NCI-H460 (cell line): ENCODE measurements around the gene TLK2. TPM values are rescaled to one million over a fixed set of nuclear protein-coding genes. Genes with fewer than 3 reads are reported as not detected.
"Not testable (repeated sequence)": the region's sequence is repeated elsewhere in the genome, so short reads cannot be mapped to it uniquely, and the experiment has no call there.

Experiments
- DNase-seq: peaks from one replicate; pipeline ENCODE4 v3.0.0-alpha.2; 2016; ENCODE audit warnings: low read depth; ENCODE audit errors: extremely low read depth
- total RNA-seq: library from RNA; depleted of rRNA; stranded (reverse); fragments of >200 nt; shearing (Covaris generic); gene quantifications from 2 replicates; pipeline ENCODE4 v1.2.3, GENCODE V29; 2014

TLK2 gene
- total RNA-seq, 1 experiment from 2014 or later: 46.7 TPM

DNA sequence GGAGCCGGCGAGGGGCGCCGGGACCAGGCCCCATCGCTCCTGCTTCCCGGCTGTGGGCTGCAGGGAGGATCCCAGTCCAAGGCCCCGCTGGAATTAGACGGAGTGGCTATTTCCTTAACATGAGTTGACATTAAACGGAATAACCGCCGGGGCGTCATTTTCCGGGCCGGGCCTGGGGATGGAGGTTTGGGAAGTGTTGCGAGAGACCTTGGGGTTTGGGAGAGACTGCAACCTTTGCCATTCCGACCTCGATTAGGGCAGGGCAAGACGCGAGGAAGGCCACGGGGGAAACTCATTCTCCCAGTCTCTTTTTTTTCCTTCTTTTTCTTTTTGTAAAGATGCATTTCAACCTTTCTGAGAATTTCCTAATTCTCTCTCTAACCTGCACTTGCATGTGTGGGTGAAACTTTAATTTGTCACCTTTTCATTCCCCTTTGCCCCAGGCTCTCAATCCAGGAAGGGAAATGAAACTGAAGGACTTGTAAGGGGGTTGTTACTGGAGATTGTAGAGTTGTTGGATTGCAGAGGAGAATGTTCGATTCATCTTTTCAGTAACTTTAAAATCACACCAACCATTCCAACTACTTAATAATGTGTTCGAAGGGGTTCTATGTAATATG, 1.1 kb downstream of the TLK2 start:
- not testable (repeated sequence) for DNase-seq

DNA sequence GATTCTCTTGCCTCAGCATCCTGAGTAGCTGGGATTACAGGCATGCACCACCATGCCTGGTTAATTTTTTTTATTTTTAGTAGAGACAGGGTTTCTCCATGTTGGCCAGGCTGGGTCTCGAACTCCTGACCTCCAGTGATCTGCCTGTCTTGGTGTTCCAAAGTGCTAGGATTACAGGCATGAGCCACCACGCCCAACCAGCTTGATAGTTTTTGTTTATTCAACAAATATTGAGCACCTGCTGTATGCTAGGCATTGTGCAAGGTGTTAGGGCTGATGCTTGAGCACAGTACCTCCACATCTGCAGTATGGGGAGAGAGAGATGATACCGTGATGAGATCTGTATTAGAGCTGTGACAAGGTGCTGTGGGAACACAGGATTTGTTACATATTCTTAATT, 3.9 kb downstream of the TLK2 start:
- not testable (repeated sequence) for DNase-seq

DNA sequence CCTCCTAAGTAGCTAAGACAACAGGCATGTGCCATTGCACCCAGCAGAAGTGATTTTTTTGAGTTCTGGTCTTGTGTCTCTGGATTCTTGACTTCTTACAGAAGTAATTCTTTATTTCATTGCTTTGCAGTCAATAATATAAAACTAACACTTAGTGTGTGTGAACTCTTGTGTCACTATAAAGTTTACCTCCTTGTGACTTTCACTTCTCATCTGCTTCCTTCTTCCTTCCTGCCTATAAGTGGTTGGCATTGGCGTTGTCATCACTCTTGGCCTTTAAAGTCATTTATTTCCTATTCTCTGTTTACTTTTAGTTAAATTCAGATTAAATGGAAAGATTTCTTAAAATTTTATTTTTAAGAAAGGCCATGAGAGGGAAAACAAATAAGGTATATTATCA, 12.4 kb downstream of the TLK2 start:
- not testable (repeated sequence) for DNase-seq

DNA sequence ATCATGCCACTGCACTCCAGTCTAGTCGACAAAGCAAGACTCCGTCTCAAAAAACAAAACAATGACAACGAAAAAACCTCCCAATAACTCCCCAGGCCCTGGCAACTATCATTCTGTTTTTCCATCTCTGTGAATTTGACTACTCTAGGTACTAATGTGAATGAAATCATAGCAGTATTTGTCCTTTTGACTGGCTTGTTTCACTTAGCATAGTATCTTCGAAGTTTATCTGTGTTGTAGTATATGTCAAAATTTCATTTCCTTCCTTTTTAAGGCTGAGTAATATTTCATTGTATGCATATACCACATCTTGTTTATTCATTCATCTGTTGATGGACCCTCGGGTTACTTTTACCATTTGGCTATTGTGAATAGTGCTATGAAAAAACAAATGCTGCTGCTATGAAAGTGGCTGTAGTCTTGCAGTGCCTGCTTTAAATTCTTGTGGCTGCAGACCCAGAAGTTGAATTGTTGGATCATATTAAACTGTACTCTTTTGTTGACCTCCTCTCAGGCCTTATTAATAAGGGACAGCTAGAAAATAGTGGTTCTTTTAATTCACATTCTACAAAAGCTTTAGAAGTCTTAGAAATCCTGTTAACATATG, 14.5 kb downstream of the TLK2 start:
- not testable (repeated sequence) for DNase-seq

DNA sequence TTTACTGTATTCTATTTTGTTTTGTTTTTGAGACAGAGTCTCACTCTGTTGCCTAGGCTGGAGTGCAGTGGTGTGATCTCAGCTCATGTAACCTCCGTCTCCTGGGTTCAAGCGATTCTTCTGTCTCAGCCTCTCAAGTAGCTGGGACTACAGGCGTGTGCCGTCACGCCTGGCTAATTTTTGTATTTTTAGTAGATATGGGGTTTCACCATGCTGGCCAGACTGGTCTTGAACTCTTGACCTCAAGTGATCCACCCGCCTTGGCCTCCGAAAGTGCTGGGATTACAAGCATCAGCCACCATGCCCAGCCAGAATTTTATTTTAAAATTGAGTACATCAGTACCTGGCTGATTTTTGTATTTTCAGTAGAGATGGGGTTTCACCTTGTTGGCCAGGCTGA, 15.4 kb downstream of the TLK2 start:
- not testable (repeated sequence) for DNase-seq

DNA sequence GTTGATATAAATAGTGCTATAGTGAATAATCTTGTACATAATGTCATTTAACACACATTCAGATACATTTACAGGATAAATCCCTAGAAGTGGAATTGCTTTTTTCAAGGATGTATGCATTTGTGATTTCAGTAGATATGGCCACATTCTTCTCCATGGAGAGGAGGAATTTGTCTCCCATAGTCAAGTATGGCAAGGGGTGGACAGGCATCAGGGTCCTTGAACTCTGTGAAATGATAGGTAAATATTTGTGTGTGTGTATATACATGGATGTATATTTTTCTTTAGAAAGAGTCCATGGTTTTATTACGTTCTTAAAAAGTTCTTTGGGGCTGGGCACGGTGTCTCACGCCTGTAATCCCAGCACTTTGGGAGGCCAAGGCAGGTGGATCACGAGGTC, 17.7 kb downstream of the TLK2 start:
- DNase-seq: not testable (repeated sequence)

DNA sequence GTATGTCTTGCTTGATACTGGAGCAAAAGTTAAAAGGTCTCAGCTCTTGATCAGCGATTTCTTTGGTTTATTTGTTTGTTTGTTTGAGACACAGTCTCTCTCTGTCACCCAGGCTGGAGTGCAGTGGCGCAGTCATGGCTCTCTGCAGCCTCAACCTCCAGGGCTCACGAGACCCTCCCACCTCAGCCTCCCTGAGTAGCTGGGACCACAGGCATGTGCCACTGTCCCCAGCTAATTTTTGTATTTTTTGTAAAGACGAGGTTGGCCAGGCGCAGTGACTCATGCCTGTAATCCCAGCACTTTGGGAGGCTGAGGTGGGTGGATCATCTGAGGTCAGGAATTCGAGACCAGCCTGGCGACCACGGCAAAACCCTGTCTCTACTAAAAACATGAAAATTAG, 20.2 kb downstream of the TLK2 start:
- DNase-seq: not testable (repeated sequence)

DNA sequence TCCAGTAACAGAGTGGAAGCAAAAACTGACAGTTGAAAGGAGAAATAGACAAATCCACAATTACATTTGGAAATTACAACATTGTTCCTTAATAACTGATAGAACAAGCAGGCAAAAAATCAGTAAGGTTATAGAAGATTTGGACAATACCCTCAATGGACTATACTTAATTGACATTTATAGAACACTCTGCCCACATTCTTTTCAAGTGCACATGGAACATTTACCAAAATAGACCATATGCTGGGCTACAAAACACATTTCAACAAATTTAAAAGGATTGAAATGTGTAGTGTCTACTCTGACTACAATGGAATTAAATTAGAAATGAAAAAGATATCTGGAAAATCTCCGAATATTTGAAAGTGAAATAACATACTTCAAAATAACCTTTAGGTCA, 21.8 kb downstream of the TLK2 start:
- DNase-seq: not testable (repeated sequence)

DNA sequence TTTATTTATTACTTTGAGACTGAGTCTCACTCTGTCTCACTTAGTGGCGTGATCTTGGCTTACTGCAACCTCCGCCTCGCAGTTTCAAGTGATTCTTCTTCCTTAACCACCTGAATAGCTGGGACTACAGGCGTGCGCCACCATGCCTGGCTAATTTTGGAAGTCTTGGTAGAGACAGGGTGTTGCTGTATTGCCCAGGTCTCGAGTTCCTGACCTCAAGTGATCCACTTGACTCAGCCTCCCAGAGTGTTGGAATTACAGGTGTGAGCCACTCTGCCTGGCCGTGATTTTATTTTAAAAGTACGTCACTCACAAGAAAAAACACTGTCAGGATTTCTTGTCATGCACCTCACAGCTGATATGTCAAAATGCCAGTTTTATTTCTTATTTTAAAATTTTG, 26.2 kb downstream of the TLK2 start:
- not testable (repeated sequence) for DNase-seq

DNA sequence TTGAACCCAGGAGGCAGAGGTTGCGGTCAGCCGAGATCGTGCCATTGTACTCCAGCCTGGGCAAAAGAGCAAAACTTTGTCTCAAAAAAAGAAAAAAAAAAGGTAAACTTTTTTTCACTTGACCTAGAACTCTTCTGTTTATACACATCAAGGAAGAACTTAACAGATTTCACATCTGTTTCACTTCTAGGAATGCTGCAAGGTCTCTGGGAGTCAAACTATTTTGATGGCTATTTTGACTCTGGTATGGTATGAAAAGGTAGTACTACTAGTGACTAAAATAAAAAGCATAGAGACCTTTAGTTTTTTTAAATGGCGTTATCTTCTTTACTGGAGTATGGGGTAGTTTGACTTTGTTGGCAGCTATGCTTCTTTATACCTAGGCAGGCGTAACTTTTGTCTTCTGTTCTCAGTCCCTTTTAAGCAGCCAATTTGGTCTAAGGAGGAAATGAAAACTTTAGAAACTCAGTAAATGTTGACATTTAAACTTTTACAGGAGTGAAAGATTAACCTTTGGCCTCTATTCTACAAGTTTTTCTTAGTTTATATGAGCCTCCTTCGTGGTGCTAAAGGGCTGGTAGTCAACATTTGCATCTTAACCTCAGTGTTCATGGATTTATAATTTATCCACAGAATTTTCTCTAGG, 28.7 kb downstream of the TLK2 start:
- DNase-seq: not testable (repeated sequence)

DNA sequence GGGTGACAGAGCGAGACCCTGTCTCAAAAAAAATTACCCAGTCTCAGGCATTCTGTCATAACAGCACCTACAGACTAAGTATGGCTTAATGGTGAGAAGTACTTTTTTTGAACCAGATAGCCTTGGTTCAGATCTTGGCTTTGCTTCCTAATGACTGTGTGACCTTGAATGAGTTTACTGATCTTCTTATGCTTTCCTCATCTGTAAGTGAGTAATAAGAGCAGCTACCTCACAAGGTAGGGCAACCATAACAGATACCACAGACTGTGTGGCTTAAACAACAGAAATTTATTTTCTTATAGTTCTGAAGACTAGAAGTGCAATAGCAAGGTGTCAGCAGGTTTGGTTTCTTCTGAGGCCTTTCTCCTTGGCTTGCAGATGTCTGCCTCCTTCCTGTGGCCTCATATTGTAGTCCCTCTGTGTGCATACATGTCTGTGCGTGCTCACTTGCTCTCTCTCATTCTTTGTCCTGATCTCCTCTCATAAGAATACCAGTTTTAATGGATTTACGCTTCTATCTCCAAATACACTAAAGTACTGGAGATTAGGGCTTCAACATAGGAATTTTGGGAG, 31.7 kb downstream of the TLK2 start:
- not testable (repeated sequence) for DNase-seq

DNA sequence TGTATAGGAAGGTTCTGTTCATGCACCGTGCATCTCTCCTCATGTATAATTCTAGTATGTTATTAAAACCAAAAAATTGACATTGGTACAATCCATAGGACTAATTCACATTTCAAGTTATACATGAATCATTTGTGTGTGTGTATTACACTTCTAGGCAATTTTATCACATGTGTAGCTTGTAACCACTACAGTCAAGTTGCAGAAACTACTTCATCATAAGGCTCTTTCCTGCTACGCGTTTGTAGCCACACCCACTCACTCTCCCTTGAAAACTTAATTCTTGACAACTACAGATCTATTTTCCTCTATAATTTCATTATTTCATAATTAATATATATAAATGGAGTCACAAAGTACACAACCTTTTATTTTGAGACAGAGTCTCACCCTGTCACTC, 32.4 kb downstream of the TLK2 start:
- DNase-seq: not testable (repeated sequence)

DNA sequence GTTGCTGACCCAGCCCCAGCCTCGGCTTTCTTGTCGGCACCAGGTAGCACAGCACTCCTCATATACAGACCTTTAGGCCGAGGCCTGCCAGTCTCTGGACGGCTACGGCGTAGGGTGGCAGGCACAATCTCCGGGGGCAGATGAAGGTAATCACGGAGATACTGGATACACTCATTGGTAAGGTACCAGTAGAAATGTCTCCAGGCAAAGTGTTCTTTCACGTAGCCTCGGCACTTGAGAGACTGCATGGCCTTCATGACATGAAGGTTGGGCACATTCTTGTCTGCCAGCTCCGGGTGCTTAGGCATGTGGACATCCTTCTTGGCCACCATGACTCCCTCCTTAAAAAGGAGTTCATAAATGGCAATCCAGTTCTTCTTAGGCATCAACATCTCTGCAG, 37.8 kb downstream of the TLK2 start:
- DNase-seq: not testable (repeated sequence)

DNA sequence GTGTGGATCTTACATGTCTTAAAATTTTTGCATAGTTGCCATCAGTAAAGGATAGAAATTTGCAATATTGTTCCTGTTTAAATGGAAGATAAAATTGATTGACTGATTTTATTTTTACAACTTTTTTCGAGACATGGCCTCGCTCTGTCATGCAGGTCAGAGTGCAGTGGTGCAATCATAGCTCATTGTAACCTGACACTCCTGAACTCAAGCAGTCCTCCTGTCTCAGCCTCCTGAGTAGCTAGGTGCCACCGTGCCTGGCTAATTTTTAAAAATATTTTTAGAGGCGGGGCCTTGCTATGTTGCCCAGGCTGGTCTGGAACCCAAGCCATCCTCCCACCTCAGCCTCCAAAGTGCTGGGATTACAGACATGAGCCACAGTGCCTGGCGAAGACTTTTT, 42.7 kb downstream of the TLK2 start:
- not testable (repeated sequence) for DNase-seq

DNA sequence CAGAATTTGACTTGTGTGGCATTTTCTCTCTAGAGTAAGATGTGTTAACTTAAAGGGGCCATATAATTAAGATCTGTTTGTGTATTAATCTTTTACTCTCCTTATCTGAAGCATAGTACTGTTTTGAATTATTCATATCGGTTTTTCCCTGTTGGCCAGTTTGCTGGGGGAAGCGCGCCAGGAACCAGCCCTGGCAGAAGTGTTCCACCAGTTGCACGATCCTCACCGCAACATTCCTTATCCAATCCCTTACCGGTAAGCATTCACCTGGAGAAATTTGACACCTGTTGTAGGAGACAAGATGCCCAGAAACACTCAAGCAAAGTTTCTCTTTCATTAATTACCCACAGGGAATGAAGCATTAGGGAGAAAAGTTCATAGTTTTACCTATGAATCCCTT, 45.5 kb downstream of the TLK2 start:
- DNase-seq: not testable (repeated sequence)

DNA sequence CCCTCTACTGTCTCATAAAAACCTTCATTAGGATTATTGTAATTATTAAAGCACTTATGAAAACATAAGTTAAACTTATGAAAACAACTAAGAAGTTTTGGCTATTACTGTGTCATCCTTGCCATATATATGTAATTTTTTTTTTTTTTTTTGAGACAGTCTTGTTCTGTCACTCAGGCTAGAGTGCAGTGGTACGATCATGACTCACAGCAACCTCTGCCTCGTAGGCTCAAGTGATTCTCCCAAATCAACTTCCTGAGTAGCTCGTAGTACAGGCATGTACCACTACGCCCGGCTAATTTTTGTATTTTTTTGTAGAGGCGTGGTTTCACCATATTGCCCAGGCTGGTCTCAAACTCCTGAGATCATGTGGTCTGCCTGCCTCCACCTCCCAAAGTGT, 46.7 kb downstream of the TLK2 start:
- DNase-seq: not testable (repeated sequence)

DNA sequence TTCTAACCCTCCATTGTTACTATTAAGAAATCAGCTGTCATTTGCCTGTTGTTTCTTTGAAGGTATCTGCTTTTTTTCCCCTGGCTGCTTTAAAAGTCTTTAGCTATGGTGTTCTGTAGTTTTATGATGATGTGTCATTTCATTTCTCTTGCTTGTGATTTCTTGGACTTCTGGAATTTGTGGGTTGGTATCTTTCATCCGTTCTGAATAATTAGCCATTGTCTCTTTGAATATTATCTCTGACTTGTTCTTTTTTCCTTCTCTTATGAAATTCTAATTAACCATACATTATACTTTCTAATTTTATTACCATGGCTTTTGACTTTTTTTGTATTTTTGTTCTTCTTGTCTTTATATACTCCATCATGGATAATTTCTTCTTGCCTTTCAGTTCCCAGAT, 52.3 kb downstream of the TLK2 start:
- not testable (repeated sequence) for DNase-seq

DNA sequence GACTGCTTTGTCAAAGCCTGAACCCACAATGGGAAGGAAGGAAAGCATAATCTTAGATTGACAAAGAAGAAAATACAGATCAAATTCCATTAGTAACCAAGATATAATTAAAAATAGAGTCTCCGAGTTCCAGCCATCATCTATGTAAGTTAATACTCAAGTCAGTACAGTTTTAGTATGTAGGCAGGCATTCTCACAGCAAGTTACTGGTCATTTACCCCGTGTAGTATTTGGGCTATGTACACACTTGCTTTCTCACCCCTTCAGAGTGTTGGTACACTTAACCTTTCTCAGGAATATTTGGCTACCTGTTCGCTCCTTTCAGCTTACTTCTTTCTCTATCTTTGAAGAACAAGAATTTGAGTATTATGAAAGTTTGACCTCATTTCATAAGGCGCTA, 57.9 kb downstream of the TLK2 start:
- DNase-seq: not testable (repeated sequence)

DNA sequence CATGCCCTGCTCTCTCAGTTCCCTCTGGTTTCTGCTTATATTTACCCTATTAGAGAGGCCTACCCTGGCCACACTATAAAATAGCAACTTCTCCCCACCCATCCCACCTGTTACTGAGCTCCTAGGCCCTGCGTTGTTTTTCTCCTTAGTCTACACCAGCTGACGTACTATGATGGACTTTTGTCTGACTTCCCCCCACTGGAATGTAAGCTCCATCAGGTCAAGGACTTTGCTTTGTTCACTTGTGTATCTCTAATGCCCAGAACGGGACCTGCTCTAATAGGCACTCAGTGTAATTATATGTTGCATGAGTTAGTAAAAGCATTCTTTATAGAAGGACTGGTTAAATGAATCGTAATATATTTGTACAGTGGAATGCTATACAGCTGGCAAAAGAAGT, 62.4 kb downstream of the TLK2 start:
- not testable (repeated sequence) for DNase-seq

DNA sequence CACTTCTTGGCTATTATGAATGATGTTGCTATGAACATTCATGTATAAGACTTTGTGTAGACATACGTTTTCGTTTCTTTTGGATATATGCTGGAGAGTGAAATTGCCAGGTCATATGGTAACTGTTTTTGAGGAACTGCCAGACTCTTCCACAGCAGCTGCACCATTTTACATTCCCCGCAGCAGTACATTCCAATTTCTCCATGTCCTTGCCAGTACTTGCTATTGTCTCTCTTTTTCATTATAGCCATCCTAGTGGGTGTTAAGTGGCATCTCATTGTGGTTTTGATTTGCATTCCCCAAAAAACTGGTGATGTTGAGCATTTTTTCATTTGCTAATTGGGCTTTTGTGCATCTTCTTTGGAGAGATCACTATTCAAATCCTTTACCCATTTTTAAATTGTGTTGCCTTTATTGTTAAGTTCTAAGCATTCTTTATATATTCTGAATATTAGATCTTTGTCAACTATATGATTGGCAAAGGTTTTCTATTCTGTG, 64.7 kb downstream of the TLK2 start:
- DNase-seq: not testable (repeated sequence)

DNA sequence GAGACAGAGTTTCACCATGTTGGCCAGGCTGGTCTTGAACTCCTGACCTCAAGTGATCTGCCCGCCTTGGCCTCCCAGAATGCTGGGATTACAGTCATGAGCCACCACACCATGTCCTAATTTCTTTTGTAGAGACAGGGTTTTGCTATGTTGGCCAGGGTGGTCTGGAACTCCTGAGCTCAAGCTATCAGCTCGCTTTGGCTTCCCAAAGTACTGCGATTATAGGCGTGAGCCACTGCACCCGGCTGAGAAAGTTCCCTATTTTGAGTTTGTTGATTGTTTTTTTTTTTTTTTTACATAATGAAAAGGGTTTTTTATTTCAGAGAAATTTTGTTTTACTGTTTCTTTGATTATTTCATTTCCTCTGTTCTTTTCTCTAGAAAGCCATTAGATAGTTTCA, 67.4 kb downstream of the TLK2 start:
- not testable (repeated sequence) for DNase-seq
